GM12801 (cell line): ENCODE measurements around the gene EPB41L3.

ENCODE experiments used
- CTCF ChIP-seq: IDR thresholded peaks from one replicate; pipeline ENCODE4 v1.5.1; 2011; ENCODE audit warnings: control low read depth; ENCODE audit not compliant: insufficient read length; ENCODE audit errors: extremely low read depth

The EPB41L3 gene

GRCh38 chr18:5542515-5543035 lies 1.2 kb downstream of the EPB41L3 start:
- no peak for TF ChIP-seq CTCF

- no peak for TF ChIP-seq CTCF
These were observed 2.2 kb downstream of the EPB41L3 start for GRCh38 chr18:5541644-5542043.

- no peak for TF ChIP-seq CTCF
These were observed 4.4 kb downstream of the EPB41L3 start for GRCh38 chr18:5539391-5539790.

GRCh38 chr18:5538544-5538943 lies 5.3 kb downstream of the EPB41L3 start:
- no peak for TF ChIP-seq CTCF

- TF ChIP-seq CTCF, result no peak
These were observed 5.9 kb downstream of the EPB41L3 start for GRCh38 chr18:5537860-5538259.

- no peak for TF ChIP-seq CTCF
These were observed 9.0 kb downstream of the EPB41L3 start for GRCh38 chr18:5534845-5535244.

- no peak for TF ChIP-seq CTCF
These were observed 11.7 kb downstream of the EPB41L3 start for GRCh38 chr18:5532066-5532465.
